ENCODE results near the gene SULT1A4. TPM values are rescaled to one million over a fixed set of nuclear protein-coding genes. Genes with fewer than 3 reads are reported as not detected.
"Not testable (repeated sequence)": the region's sequence is repeated elsewhere in the genome, so short reads cannot be mapped to it uniquely, and the experiment has no call there.

The SULT1A4 gene
- 0.94 TPM for total RNA-seq

GRCh38 chr16:29459706-29460646 lies at the start of gene SULT1A4:
Gene SULT1A4, plus strand, starts transcription at chr16:29459913. Its CDS starts 1,473 bp downstream, at chr16:29461386.
- DNase-seq: not testable (repeated sequence)

- not testable (repeated sequence) for DNase-seq
These were observed 36.1 kb upstream of the SULT1A4 start for GRCh38 chr16:29423587-29423986.

- not testable (repeated sequence) for DNase-seq
These were observed 34.3 kb upstream of the SULT1A4 start for GRCh38 chr16:29425390-29425789.

- not testable (repeated sequence) for DNase-seq
These were observed 6.0 kb upstream of the SULT1A4 start for GRCh38 chr16:29453754-29454153.

- DNase-seq: not testable (repeated sequence)
These were observed 5.4 kb upstream of the SULT1A4 start, which contains the start of the genes BOLA2 and SLX1B for GRCh38 chr16:29454269-29454668. Gene BOLA2, minus strand, starts transcription at chr16:29454351. Its CDS starts 98 bp downstream, at chr16:29454253. Gene SLX1B, plus strand, starts transcription at chr16:29454533.

- DNase-seq: not testable (repeated sequence)
These were observed 4.9 kb upstream of the SULT1A4 start for GRCh38 chr16:29454828-29455227.

- DNase-seq: not testable (repeated sequence)
These were observed 2.1 kb upstream of the SULT1A4 start for GRCh38 chr16:29457660-29458059.

- not testable (repeated sequence) for DNase-seq
These were observed 926 bp downstream of the SULT1A4 start for GRCh38 chr16:29460647-29461030.

GRCh38 chr16:29465985-29466824 lies 6.5 kb downstream of the SULT1A4 start:
- not testable (repeated sequence) for DNase-seq

- DNase-seq: not testable (repeated sequence)
These were observed 7.2 kb downstream of the SULT1A4 start for GRCh38 chr16:29466904-29467303.

- DNase-seq: not testable (repeated sequence)
These were observed 8.1 kb downstream of the SULT1A4 start for GRCh38 chr16:29467654-29468366.

- DNase-seq: not testable (repeated sequence)
These were observed 9.9 kb downstream of the SULT1A4 start for GRCh38 chr16:29469660-29470059.

- DNase-seq: not testable (repeated sequence)
These were observed 12.4 kb downstream of the SULT1A4 start for GRCh38 chr16:29472065-29472464.

GRCh38 chr16:29482276-29482675 lies 22.6 kb downstream of the SULT1A4 start:
- DNase-seq: not testable (repeated sequence)

GRCh38 chr16:29506308-29506707 lies 46.6 kb downstream of the SULT1A4 start, which contains the start of gene NPIPB12:
Gene NPIPB12, minus strand, starts transcription at chr16:29506408.
- not testable (repeated sequence) for DNase-seq

Small RNA genes lying within 50 kb of the gene (small RNA-seq; reads per million reads assigned to genes)
- gene AC133555.2: not detected

Other genes with a start within 250 kb of the SULT1A4 start
- 0.16 TPM for gene NPIPB11, start 53.2 kb upstream of the SULT1A4 start, total RNA-seq
- 42.4 TPM for gene BOLA2, start 5.6 kb upstream of the SULT1A4 start, total RNA-seq
- 2.3 TPM for gene SLX1B, start 5.4 kb upstream of the SULT1A4 start, total RNA-seq
- 13.7 TPM for gene NPIPB12, start 46.5 kb downstream of the SULT1A4 start, total RNA-seq
- gene SPN, start 203.3 kb downstream of the SULT1A4 start, total RNA-seq: 0.16 TPM
- 4.4 TPM for gene QPRT, start 219.3 kb downstream of the SULT1A4 start, total RNA-seq